Keratinocyte (primary cell): ENCODE measurements around the gene KEL.

Experiments used
- CTCF ChIP-seq, 3 experiments: IDR thresholded peaks in 1 of 3; conservative IDR thresholded peaks in 1 of 3; optimal IDR thresholded peaks in 1 of 3; 2 replicates in 2 of 3; 3 replicates in 1 of 3; pipeline versions ENCODE3 to v1.5.1; 2011; ENCODE audit warnings: low read length in 3 of 3, mild to moderate bottlenecking in 3 of 3, moderate library complexity in 2 of 3, control low read depth in 1 of 3, inconsistent platforms in 1 of 3; ENCODE audit not compliant: insufficient read depth in 2 of 3; ENCODE audit errors: extremely low read depth in 1 of 3
- EZH2 ChIP-seq: IDR thresholded peaks from one replicate; pipeline ENCODE4 v1.6.1; 2012; ENCODE audit warnings: inconsistent platforms, mild to moderate bottlenecking, low read length, moderate library complexity

GRCh38 chr7:143008007-143008901 lies 46.1 kb upstream of the KEL start:
- TF ChIP-seq CTCF (optimal IDR thresholded peaks at IDR 0.05 in 1 of 3, IDR thresholded peaks at IDR 0.05 in 1 of 3, conservative IDR thresholded peaks at IDR 0.05 in 1 of 3; ENCODE audit: extremely low read depth in 1 of 3, insufficient read depth in 2 of 3, low read length in 3 of 3) = peak; percentile 91 to 97 (median 93)
- no peak for TF ChIP-seq EZH2
